ENCODE measurements around the gene DNHD1. TPM values are rescaled to one million over a fixed set of nuclear protein-coding genes. Genes with fewer than 3 reads are reported as not detected.

Gene DNHD1
- total RNA-seq, 2 donors from 2014 or later, result 11.5 to 31.4 TPM

DNA sequence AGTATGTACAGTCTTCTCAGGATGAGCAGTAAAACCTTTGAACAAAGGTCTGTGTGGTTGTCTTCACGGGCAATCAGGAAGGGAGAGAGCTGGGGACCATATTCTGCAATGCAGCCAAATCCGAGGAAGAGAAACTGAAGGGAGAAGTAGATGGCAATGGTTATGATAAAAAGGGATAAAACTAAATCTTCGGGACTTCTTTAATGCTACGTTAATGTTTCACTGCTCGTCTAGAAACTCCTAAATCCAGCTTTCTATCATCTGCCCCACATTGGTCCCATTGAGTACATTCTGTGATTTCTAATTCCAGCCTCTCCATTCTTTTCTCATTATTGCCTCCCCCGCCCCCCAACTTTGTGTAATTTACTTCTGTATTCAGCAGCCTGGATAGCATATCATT, 14.1 kb upstream of the DNHD1 start:
- Histone ChIP-seq H3K4me1 (replicated peaks) (peaks cover 16% of the 10 kb centered on the region), H3K36me3 (peaks cover 0 to 4% of the 10 kb centered on the region in 2 donors), H3K27ac (no peak overlapping the region), H3K4me3 (no peak overlapping the region), H3K27me3 (replicated peaks; ENCODE audit: insufficient read depth) (no peaks in the 10 kb centered on the region), H3K9me3 (no peaks in the 10 kb centered on the region)
- TF ChIP-seq, protein P1, sequence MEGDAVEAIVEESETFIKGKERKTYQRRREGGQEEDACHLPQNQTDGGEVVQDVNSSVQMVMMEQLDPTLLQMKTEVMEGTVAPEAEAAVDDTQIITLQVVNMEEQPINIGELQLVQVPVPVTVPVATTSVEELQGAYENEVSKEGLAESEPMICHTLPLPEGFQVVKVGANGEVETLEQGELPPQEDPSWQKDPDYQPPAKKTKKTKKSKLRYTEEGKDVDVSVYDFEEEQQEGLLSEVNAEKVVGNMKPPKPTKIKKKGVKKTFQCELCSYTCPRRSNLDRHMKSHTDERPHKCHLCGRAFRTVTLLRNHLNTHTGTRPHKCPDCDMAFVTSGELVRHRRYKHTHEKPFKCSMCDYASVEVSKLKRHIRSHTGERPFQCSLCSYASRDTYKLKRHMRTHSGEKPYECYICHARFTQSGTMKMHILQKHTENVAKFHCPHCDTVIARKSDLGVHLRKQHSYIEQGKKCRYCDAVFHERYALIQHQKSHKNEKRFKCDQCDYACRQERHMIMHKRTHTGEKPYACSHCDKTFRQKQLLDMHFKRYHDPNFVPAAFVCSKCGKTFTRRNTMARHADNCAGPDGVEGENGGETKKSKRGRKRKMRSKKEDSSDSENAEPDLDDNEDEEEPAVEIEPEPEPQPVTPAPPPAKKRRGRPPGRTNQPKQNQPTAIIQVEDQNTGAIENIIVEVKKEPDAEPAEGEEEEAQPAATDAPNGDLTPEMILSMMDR (IDR thresholded peaks at IDR 0.05), result no peak
- TF ChIP-seq POLR2A (IDR thresholded peaks at IDR 0.05) (no peak), POLR2AphosphoS5 (IDR thresholded peaks at IDR 0.05) (no peak)
- intact Hi-C loops (cut with DNase I), result loop anchor here (5.0 kb wide), 2 partner anchors 119 to 199 kb away; partner anchors contain the start of genes ILK, MRPL17 and RRP8
- 82% methylated on average over 6 of the region's 6 CpGs for WGBS
- no peak for DNase-seq (ENCODE audit: low spot score)

DNA sequence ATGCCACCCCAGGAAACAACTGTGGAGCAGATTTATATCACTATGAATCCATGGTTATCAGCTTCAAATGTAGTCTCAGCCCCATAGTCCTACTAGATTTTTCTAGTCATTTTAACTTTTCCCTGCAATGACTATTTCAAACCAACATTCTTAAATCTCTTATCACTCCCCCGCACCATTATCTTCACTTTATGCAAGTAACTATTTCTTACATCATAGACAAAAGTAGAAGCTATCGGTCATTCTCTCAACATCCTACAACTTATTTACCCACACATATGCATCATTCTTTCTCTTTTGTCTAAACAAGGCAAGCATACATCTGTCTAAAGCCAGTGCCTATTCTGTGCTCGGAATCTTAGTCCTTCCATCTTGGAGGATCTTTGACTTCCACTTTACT, 11.4 kb upstream of the DNHD1 start:
- Histone ChIP-seq H3K27ac (no peak overlapping the region), H3K9me3 (no peaks in the 10 kb centered on the region), H3K36me3 (no peaks in the 10 kb centered on the region), H3K4me1 (replicated peaks) (peaks cover 8% of the 10 kb centered on the region), H3K4me3 (no peak overlapping the region), H3K27me3 (replicated peaks; ENCODE audit: insufficient read depth) (no peaks in the 10 kb centered on the region)
- TF ChIP-seq POLR2AphosphoS5 (IDR thresholded peaks at IDR 0.05), result no peak
- TF ChIP-seq, protein P1 (IDR thresholded peaks at IDR 0.05), result no peak
- TF ChIP-seq POLR2A (IDR thresholded peaks at IDR 0.05), result no peak
- 71% methylated on average over 3 of the region's 3 CpGs for WGBS
- intact Hi-C loops (cut with DNase I), result no loop called here
- no peak for DNase-seq (ENCODE audit: low spot score)

DNA sequence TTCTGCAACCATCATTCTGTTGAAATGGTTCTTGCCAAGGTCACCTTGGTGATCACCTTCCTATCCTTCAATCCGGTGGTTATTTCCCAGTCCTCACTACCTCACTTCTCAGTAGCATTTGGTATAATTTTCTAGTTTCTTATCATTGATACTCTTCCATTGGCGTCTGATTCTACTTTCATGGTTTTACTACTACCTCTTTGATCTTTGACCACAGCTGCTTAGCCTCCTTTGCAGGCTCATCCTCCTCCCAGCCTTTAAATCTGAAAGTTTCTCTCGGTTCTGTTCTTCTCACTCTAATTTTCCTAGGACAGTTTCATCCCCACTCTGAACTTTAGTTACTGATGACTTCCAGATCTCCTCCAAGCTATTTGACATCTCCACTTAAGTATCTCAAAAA, 10.8 kb upstream of the DNHD1 start:
- H3K4me1 ChIP-seq (replicated peaks), result peaks cover 8% of the 10 kb centered on the region
- 85% methylated on average over 3 of the region's 3 CpGs for WGBS

DNA sequence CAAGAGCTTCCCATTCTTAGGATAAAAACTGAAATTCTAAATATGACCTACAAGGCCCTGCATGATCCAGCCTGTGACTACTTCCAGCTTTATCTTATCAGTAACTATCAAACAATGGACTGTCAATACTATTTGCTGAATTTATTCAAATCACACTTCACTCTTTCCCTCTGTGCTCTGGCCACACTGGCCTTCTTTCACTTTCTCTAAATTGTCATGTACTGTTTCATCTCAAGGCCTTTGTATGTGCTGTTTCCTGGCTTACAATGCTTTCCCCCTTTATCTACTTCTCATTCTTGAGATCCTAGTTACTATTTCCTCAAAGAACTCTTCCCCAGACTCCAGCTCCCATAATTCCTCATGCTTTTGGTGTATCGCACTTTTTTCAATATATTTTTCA, 10.1 kb upstream of the DNHD1 start:
- TF ChIP-seq, protein P1 (IDR thresholded peaks at IDR 0.05), result no peak
- TF ChIP-seq POLR2AphosphoS5 (IDR thresholded peaks at IDR 0.05) (no peak), POLR2A (IDR thresholded peaks at IDR 0.05) (no peak)
- DNase-seq (ENCODE audit: low spot score), result no peak
- 85% methylated on average over 1 of the region's 1 CpG for WGBS
- Histone ChIP-seq H3K27me3 (replicated peaks; ENCODE audit: insufficient read depth) (no peaks in the 10 kb centered on the region), H3K27ac (no peak overlapping the region), H3K9me3 (no peaks in the 10 kb centered on the region), H3K4me3 (no peak overlapping the region), H3K36me3 (no peaks in the 10 kb centered on the region), H3K4me1 (replicated peaks) (peaks cover 7% of the 10 kb centered on the region)
- intact Hi-C loops (cut with DNase I), result no loop called here

More for the DNA sequence above, 10.8 kb upstream of the DNHD1 start:
- no peak for TF ChIP-seq POLR2AphosphoS5 (IDR thresholded peaks at IDR 0.05)
- TF ChIP-seq, protein P1 (IDR thresholded peaks at IDR 0.05), result no peak
- no peaks in the 10 kb centered on the region for H3K36me3 ChIP-seq
- H3K27ac ChIP-seq, result no peak overlapping the region
- intact Hi-C loops (cut with DNase I), result no loop called here
- H3K9me3 ChIP-seq, result no peaks in the 10 kb centered on the region
- DNase-seq (ENCODE audit: low spot score), result no peak
- H3K27me3 ChIP-seq (replicated peaks; ENCODE audit: insufficient read depth), result no peaks in the 10 kb centered on the region
- no peak overlapping the region for H3K4me3 ChIP-seq

DNA sequence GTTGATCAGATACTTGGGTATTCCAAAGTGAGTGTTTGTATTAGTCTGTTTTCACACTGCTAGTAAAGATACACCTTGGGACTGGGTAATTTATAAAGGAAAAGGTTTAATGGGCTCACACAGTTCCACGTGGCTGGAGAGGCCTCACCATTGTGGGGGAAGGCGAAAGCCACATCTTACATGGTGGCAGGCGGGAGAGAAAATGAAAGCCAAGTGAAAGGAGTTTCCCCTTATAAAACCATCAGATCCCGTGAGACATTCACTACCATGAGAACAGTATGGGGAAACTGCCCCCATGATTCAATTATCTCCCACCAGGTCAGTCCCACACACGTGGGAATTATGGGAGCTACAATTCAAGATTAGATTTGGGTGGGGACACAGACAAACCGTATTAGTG, 8.7 kb upstream of the DNHD1 start:
- H3K27ac ChIP-seq, result no peak overlapping the region
- H3K36me3 ChIP-seq, result no peaks in the 10 kb centered on the region
- H3K4me1 ChIP-seq (replicated peaks), result peaks cover 3% of the 10 kb centered on the region
- H3K27me3 ChIP-seq (replicated peaks; ENCODE audit: insufficient read depth), result no peaks in the 10 kb centered on the region
- DNase-seq (ENCODE audit: low spot score), result no peak
- 80% methylated on average over 6 of the region's 6 CpGs for WGBS
- TF ChIP-seq, protein P1 (IDR thresholded peaks at IDR 0.05), result no peak
- TF ChIP-seq POLR2AphosphoS5 (IDR thresholded peaks at IDR 0.05) (no peak), POLR2A (IDR thresholded peaks at IDR 0.05) (no peak)
- no peaks in the 10 kb centered on the region for H3K9me3 ChIP-seq
- intact Hi-C loops (cut with DNase I), result no loop called here
- no peak overlapping the region for H3K4me3 ChIP-seq

Data from prostate gland (tissue), 2 donors.